Dendritic cell treated with granulocyte-macrophage colony-stimulating factor and Interleukin-4, amounts not matched to agents 40 ng/mL and 50 ng/mL, for 4 days (primary cell): Measurements from ENCODE around the gene PFKP.

ENCODE experiments used
- H3K27ac Mint-ChIP-seq: one replicate; pipeline ENCODE4 v1.8.0; 2022; ENCODE audit warnings: mild to moderate bottlenecking, mixed read lengths
- H3K27me3 Mint-ChIP-seq: one replicate; pipeline ENCODE4 v1.8.0; 2022; ENCODE audit warnings: mild to moderate bottlenecking, mixed read lengths
- H3K36me3 Mint-ChIP-seq: one replicate; pipeline ENCODE4 v1.8.0; 2022; ENCODE audit warnings: low read depth, mixed read lengths
- H3K4me1 Mint-ChIP-seq: one replicate; pipeline ENCODE4 v1.8.0; 2022; ENCODE audit warnings: low read depth, mixed read lengths
- H3K4me3 Mint-ChIP-seq: one replicate; pipeline ENCODE4 v1.8.0; 2022; ENCODE audit warnings: mild to moderate bottlenecking, moderate library complexity, mixed read lengths
- H3K9me3 Mint-ChIP-seq: one replicate; pipeline ENCODE4 v1.8.0; 2022; ENCODE audit warnings: mixed read lengths
- intact Hi-C: fragments of 100-400 bp; cut with micrococcal nuclease; formaldehyde crosslinking; loops from one replicate; pipeline ENCODE4 v1.15.0; 2022

Gene PFKP

GRCh38 chr10:3037182-3037581 lies 30.2 kb upstream of the PFKP start:
- Mint-ChIP-seq H3K27ac (peak overlapping the region; percentile 99), H3K4me1 (peaks cover 80% of the 10 kb centered on the region), H3K4me3 (peak overlapping the region; percentile 5), H3K36me3 (peaks cover 32% of the 10 kb centered on the region), H3K9me3 (peaks cover 10% of the 10 kb centered on the region), H3K27me3 (peaks cover 3% of the 10 kb centered on the region)
- intact Hi-C loops, result no loop called here

- H3K36me3 Mint-ChIP-seq, result peaks cover 32% of the 10 kb centered on the region
- H3K27me3 Mint-ChIP-seq, result no peaks in the 10 kb centered on the region
- H3K4me3 Mint-ChIP-seq, result peak overlapping the region; percentile 67
- H3K4me1 Mint-ChIP-seq, result peaks cover 85% of the 10 kb centered on the region
- peak overlapping the region; percentile 99 for H3K27ac Mint-ChIP-seq
- peaks cover 10% of the 10 kb centered on the region for H3K9me3 Mint-ChIP-seq
- intact Hi-C loops, result no loop called here
These were observed 27.3 kb upstream of the PFKP start for GRCh38 chr10:3040069-3040468.

DNA sequence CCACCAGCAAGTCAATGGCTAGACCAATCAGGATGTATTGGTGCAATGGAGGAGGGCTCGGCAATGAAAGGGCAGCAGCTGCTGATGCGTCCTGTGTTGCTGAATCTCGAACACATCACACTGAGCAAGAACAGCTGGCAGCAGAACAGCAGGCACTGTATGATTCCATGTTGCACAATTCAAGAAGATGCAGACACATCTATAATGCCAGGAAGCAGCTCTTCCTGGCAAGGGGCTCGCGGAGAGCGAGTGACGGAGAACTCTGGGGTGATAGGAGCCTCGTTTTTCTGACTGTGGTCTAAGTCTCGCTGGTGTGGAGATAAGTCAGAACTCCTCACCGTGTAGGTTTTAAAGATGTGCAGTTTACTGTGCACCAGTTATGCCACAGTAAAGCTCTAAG lies 24.8 kb upstream of the PFKP start:
- intact Hi-C loops, result no loop called here
- Mint-ChIP-seq H3K4me1 (peaks cover 77% of the 10 kb centered on the region), H3K36me3 (peaks cover 24% of the 10 kb centered on the region), H3K27ac (peak overlapping the region; percentile 73), H3K4me3 (no peak overlapping the region), H3K27me3 (peaks cover 10% of the 10 kb centered on the region), H3K9me3 (peaks cover 10% of the 10 kb centered on the region)

DNA sequence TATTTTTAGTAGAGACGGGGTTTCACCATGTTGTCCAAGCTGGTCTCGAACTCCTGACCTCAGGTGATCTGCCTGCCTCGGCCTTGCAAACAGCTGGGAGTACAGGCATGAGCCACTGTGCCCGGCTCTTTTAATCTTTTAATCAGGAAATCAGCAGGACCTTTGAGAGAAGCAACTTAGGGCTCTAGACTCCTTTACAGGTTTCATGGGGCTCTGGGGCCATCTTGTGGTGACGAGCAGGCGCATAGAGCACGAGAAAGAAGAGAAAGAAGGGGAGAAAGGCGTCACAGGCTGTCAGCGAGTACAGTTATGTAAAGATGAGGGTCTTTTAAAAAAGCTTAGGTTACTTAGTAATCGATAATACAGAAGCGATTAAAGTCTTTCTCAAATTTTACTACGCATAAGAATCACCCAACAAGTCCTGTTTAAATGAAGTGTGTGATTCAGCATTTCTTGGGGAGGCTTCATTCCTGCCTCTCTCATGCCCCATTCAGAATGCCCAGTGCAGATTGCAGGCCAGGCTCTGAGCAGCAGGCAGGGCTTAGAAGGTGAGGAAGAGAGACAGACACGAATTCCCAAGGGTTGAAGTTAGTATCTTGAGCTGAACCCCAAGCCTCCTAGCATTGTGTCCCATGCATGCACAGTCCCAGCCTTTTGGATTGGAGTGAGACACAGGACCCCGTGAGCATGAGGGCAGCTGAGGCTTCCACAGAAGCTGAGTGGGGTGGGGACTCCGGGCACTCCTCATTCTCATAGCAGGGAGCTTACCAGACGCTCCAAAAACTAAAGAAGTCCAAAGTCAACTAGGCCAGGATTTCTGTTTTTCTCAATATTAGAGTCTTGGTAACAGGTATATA lies 23.6 kb upstream of the PFKP start:
- H3K36me3 Mint-ChIP-seq, result peaks cover 18% of the 10 kb centered on the region
- peaks cover 10% of the 10 kb centered on the region for H3K9me3 Mint-ChIP-seq
- peaks cover 17% of the 10 kb centered on the region for H3K27me3 Mint-ChIP-seq
- peaks cover 74% of the 10 kb centered on the region for H3K4me1 Mint-ChIP-seq
- H3K4me3 Mint-ChIP-seq, result no peak overlapping the region
- H3K27ac Mint-ChIP-seq, result peak overlapping the region; percentile 73
- intact Hi-C loops, result loop anchor here (1.0 kb wide), 2 partner anchors 65 to 115 kb away; no protein-coding TSS in a partner anchor

DNA sequence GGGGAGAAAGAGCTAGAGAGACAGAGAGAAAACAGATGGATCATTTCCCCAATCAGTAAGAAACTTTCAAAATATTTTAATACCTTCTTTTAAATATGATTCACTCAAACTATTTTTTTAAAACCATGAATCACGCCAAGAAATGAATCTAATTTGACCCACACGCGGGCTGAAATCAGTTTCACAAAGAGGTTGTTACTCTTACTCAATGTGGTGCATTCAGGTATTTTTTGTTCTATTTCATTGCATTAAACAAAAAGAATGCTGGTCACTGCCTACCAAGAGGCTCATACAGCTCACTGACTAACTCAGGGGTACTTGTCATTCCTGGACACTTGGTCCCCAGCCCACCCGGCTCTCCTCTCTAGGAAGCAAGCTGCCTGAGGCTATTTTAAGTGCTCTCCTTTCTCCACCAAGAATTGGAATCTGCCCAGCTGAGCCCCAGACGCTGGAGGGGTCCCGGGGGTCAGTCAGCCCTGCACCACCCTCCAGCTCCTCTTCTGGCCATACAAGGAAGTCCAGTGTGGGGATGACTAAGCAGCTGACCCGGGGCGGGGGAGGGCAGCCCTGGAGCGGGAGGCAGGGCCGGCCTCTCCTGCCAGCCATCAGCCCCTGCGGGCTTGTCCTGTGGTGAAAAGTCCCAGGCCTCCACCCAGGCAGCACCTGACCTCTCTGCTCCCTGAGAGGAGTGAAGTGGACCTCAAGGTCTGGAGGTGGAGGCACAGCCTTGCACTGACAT lies 21.7 kb upstream of the PFKP start:
- Mint-ChIP-seq H3K36me3 (peaks cover 4% of the 10 kb centered on the region), H3K4me3 (peak overlapping the region; percentile 28), H3K27me3 (peaks cover 25% of the 10 kb centered on the region), H3K9me3 (peaks cover 2% of the 10 kb centered on the region), H3K4me1 (peaks cover 57% of the 10 kb centered on the region), H3K27ac (peak overlapping the region; percentile 50)
- intact Hi-C loops, result no loop called here

DNA sequence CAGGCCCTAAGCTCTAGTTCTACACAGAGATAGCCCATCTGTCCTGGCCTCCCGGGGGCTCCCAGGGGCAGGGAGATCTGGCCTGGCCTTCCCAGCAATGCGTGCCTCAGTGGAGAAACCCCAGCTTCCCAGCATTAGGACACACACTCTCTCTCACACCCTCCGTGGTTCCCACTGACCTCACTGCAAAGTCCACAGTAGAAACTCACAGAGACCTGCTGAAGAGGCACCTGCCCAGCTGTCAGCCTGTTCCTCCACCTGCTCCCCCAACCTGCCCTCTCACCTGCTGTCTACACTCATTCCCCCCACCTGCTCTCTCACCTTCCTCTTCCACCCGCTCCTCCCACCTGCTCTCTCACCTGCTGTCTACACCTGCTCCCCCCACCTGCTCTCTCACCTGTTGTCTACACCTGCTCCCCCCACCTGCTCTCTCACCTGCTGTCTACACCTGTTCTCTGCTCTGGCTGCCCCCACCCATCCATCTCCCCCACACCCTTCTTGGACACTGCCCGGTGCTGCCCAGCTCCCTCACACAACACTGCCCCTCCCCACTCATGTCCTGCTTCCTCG lies 21.1 kb upstream of the PFKP start:
- Mint-ChIP-seq H3K36me3 (no peaks in the 10 kb centered on the region), H3K4me1 (peaks cover 52% of the 10 kb centered on the region), H3K27ac (peak overlapping the region; percentile 50), H3K9me3 (no peaks in the 10 kb centered on the region), H3K27me3 (peaks cover 25% of the 10 kb centered on the region), H3K4me3 (peak overlapping the region; percentile 20)
- intact Hi-C loops, result no loop called here

DNA sequence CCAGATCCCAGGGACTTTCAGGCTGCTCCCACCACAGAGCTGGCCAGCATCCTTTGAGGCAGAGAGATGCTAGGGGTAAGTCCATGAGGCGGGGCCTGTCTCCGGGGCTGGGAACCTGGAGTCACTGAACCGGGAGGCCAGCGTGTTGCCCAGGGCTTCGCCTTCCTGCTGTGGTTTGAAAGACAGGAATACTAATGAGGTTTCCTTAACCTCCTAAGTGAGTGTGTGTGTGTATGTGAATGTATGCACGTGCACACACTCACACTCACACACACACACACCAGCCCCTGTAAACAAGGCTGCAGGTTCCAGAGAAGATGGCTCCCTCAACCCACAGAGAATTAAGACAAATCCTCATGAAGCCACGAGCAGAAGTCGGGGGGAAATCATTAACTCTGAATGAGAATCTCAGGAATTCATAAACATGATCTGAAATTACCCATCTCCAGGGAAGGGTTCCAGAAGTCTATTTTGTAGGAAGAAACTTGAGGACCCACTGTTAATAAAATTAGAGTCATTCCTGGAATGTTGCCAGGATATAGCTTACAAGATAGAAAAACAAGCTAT lies 20.3 kb upstream of the PFKP start:
- no peak overlapping the region for H3K4me3 Mint-ChIP-seq
- H3K4me1 Mint-ChIP-seq, result peaks cover 53% of the 10 kb centered on the region
- no peaks in the 10 kb centered on the region for H3K9me3 Mint-ChIP-seq
- H3K27me3 Mint-ChIP-seq, result peaks cover 26% of the 10 kb centered on the region
- intact Hi-C loops, result no loop called here
- no peaks in the 10 kb centered on the region for H3K36me3 Mint-ChIP-seq
- H3K27ac Mint-ChIP-seq, result peak overlapping the region; percentile 50

DNA sequence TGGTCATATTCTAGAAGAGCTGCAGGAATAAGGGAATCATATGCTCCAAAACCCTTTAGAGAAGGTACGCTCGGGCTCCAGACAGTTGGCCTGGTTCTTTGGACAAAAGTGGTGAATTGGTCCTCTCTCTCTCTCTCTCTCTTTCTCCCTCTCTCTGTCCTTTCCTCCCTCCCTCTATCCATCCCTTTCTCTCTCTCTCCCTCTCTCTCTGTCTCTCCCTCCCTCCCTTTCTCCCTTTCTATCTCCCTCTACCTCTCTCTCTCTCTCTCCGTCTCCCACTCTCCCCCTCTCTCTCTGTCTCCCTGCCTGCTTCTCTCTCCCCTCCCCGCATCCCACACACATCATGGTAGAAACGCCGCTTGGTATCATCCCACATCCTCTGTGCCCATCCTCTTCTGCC lies 19.8 kb upstream of the PFKP start:
- intact Hi-C loops, result no loop called here
- Mint-ChIP-seq H3K9me3 (no peaks in the 10 kb centered on the region), H3K27me3 (peaks cover 27% of the 10 kb centered on the region), H3K4me3 (no peak overlapping the region), H3K4me1 (peaks cover 49% of the 10 kb centered on the region), H3K27ac (peak overlapping the region; percentile 9), H3K36me3 (no peaks in the 10 kb centered on the region)

DNA sequence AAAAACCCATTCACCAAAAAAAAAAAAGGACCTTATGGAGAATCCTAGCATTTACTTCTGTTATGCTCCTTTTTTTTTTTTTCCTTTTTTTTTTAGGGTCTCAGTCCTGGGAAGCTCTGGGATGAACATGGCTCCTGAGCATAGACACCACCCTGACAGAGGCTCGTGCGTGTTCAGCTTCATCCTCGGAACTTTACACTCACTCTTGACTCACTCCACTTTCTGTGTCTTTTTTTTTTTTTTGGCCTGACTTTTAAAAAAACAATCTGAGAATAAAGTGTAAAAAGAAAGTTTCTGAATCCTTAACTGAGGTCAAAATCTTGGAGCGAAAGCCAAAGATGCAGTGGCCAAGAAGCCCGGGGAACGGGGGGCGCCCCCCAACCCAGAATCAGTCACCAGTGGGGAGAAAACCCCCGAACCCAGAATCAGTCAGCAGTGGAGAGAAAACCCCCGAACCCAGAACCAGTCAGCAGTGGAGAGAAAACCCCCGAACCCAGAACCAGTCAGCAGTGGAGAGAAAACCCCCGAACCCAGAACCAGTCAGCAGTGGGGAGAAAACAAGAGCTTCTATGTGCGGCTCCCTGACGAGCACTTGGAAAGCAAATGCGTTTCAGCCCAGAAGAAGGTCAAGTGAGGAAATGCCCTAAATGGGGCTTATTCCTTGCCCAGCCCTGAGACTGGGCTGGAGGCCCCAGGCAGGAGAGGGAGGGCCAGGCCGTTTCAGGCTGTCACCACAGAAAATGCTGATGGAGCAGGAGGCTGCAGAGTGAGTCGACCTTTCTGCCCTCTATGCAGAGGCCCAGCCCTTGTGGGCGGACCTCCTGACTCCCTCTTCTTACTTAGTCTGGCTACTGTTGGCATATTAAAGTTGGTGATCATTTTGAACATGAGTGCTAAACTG lies 19.0 kb upstream of the PFKP start:
- intact Hi-C loops, result no loop called here
- peak overlapping the region; percentile 9 for H3K27ac Mint-ChIP-seq
- no peak overlapping the region for H3K4me3 Mint-ChIP-seq
- no peaks in the 10 kb centered on the region for H3K9me3 Mint-ChIP-seq
- peaks cover 28% of the 10 kb centered on the region for H3K27me3 Mint-ChIP-seq
- peaks cover 41% of the 10 kb centered on the region for H3K4me1 Mint-ChIP-seq
- no peaks in the 10 kb centered on the region for H3K36me3 Mint-ChIP-seq

DNA sequence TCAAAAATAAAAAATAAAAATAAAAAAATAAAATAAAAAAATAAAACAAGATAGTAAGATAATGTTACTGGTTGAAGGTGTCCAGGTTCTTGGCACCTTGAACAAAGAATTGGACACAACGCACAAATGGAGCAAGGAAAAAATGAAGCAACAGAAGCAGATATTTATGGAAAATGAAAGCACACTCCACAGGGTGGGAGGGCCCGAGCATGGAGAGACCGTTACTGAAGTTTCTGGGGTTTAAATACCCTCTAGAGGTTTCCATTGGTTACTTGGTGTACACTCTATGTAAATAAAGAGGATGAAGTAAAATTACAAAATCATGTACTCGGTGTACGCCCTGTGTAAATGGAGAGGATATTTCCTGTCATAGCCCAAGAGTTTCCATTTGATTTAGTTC lies 15.7 kb upstream of the PFKP start:
- Mint-ChIP-seq H3K36me3 (no peaks in the 10 kb centered on the region), H3K4me3 (no peak overlapping the region), H3K9me3 (no peaks in the 10 kb centered on the region), H3K4me1 (peaks cover 25% of the 10 kb centered on the region), H3K27me3 (peaks cover 40% of the 10 kb centered on the region), H3K27ac (no peak overlapping the region)
- intact Hi-C loops, result no loop called here

- peaks cover 38% of the 10 kb centered on the region for H3K27me3 Mint-ChIP-seq
- no peaks in the 10 kb centered on the region for H3K9me3 Mint-ChIP-seq
- intact Hi-C loops, result no loop called here
- H3K27ac Mint-ChIP-seq, result no peak overlapping the region
- H3K4me1 Mint-ChIP-seq, result peaks cover 19% of the 10 kb centered on the region
- no peak overlapping the region for H3K4me3 Mint-ChIP-seq
- H3K36me3 Mint-ChIP-seq, result no peaks in the 10 kb centered on the region
These were observed 14.2 kb upstream of the PFKP start for GRCh38 chr10:3053155-3053554.

DNA sequence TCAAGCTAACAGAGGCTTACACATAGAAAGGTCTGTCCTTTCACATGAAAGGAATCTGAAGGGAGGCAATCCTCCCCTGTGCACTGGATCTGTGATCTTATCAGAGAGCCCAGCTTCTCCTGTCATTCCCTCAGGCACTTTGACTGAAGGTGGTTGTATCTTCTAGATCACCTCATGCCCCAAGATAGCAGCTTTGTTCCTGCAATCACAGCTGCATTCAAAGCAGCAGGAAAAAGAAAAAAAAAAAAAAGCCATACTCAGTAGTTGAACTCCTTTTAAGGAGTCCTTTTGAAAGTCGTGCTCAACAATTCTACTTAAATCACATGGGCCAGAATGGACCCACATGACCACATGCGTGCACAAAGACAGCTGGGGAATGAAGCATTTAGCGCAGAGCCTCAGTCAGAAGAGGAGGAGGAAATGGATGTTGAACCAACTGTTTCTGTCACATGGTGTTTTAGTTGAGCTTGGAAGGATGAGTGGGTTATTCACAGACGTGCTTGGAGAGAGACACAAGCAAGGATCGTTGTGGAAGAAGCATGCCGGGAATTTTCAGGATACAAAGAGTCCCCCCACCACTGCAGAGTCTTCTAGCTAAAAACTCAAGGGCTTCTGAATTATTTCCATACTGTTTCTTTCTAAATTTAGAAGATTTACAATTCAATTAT lies 13.0 kb upstream of the PFKP start:
- Mint-ChIP-seq H3K4me3 (no peak overlapping the region), H3K9me3 (no peaks in the 10 kb centered on the region), H3K4me1 (peaks cover 12% of the 10 kb centered on the region), H3K27ac (no peak overlapping the region), H3K27me3 (peaks cover 35% of the 10 kb centered on the region), H3K36me3 (no peaks in the 10 kb centered on the region)
- intact Hi-C loops, result no loop called here

DNA sequence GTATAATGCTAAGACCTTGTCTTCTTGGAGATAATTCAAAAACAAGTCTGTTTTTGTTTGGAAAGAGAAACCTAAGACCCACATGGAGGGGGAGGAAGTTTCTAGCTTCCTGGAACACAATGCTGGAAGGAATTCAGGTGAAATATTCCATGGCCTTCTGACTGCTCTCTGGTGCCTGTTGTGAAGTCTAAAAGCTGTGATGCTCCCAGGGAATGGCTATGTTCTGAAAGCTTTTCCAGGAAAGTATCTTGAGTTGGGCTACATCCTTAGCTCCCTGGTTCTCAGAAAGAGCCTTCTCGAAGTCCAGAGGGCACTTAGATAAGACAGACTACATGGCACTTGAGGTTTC lies 12.5 kb upstream of the PFKP start:
- H3K4me3 Mint-ChIP-seq, result no peak overlapping the region
- H3K36me3 Mint-ChIP-seq, result no peaks in the 10 kb centered on the region

More for the DNA sequence above, 12.5 kb upstream of the PFKP start:
- intact Hi-C loops, result no loop called here
- Mint-ChIP-seq H3K4me1 (peaks cover 12% of the 10 kb centered on the region), H3K27me3 (peaks cover 31% of the 10 kb centered on the region), H3K9me3 (no peaks in the 10 kb centered on the region), H3K27ac (no peak overlapping the region)
